ENCODE measurements around the gene NQO2.
A peak's percentile ranks its signal among the peaks of the same experiment; 100 is the strongest.

NQO2 gene

DNA sequence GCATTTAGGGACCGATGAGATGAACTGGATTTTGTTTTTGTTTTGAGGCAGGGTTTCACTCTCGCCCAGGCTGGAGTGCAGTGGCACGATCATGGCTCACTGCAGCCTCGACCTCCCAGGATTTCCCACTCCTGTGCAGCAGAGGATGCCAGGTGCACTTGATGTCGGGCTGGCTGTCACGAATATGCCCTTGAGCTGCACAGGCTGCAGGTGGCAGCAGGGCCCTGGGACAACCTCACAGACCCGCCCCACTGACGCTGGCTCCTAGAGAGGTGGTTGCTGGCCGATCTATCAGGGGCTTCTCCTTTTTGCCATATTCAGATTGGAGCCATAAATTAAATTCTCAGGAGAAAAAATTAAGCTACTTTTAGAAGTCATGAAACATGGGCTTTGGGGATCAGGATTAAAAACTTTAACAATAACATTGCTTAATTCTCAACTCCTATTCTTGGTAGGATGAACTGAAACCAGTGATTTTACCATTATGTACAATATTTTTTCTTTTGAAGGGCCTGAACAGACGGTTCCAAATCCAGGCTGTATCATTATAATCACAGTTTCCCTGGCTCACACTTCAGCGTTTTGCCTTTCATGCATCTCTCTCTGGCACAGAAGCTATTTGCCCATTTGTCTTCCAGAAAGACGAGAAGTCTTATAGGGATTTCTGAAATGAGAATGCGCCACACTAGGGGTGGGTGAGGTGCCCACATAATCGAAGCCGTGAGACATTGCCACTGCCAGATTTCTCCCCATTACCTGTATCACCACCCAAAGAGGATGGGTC lies 32.4 kb downstream of the NQO2 start:
- no peak for TF ChIP-seq EZH2 (IDR thresholded peaks at IDR 0.05; ENCODE audit: borderline replicate concordance, low read depth, low read length, severe bottlenecking)
- TF ChIP-seq, protein P1, sequence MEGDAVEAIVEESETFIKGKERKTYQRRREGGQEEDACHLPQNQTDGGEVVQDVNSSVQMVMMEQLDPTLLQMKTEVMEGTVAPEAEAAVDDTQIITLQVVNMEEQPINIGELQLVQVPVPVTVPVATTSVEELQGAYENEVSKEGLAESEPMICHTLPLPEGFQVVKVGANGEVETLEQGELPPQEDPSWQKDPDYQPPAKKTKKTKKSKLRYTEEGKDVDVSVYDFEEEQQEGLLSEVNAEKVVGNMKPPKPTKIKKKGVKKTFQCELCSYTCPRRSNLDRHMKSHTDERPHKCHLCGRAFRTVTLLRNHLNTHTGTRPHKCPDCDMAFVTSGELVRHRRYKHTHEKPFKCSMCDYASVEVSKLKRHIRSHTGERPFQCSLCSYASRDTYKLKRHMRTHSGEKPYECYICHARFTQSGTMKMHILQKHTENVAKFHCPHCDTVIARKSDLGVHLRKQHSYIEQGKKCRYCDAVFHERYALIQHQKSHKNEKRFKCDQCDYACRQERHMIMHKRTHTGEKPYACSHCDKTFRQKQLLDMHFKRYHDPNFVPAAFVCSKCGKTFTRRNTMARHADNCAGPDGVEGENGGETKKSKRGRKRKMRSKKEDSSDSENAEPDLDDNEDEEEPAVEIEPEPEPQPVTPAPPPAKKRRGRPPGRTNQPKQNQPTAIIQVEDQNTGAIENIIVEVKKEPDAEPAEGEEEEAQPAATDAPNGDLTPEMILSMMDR (IDR thresholded peaks at IDR 0.05; ENCODE audit: borderline replicate concordance, extremely low read depth, low read length, poor library complexity, severe bottlenecking) = peak; percentile 28
- no peak overlapping the region for H3K27ac ChIP-seq (ENCODE audit: low read length)
- H3K79me2 ChIP-seq (ENCODE audit: insufficient read depth, low read length) = no peaks in the 10 kb centered on the region
- DNase-seq (no peak), ATAC-seq (ENCODE audit: insufficient read depth, low read depth) (peak; percentile 68; the same call in 2 of the 3 replicates)
- no peak overlapping the region for H2AFZ ChIP-seq (ENCODE audit: low read depth, low read length)
- H3K9ac ChIP-seq (ENCODE audit: low read depth, low read length) = no peak overlapping the region
- H3K27me3 ChIP-seq (ENCODE audit: insufficient read depth, low read length, poor library complexity) = peaks cover 4% of the 10 kb centered on the region
- H3K4me2 ChIP-seq (ENCODE audit: insufficient read depth, low read length) = no peak overlapping the region
- H3K4me3 ChIP-seq (ENCODE audit: low read depth in 1 of 2, low read length in 2 of 2) = no peak overlapping the region
- peaks cover 8% of the 10 kb centered on the region for H3K4me1 ChIP-seq (ENCODE audit: insufficient read depth, low read length)
- no peaks in the 10 kb centered on the region for H3K36me3 ChIP-seq (ENCODE audit: insufficient read depth, low read length)
- no peaks in the 10 kb centered on the region for H4K20me1 ChIP-seq (ENCODE audit: insufficient read depth, low read length)
- H3K9me3 ChIP-seq (ENCODE audit: insufficient read depth, low read length, severe bottlenecking) = no peaks in the 10 kb centered on the region

DNA sequence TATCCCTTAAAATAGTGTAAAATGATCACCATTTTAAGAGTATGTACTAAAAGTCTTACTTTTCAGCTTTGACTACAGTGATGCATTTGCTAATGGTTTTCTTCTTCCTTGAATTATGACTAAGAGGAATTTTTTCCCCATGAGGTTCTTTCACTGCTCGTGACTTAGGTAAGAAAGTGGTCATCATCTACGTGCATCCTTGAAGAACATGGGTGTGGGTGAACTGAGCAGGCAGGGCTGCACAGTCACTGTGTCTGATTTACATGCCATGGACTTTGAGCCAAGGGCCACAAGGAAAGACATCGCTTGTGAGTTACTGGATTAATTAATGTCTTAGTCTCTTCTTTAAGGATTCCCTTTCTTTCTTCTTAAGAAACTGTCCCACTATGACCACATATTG lies 33.3 kb downstream of the NQO2 start:
- Histone ChIP-seq H3K9ac (ENCODE audit: low read depth, low read length) (no peak overlapping the region), H4K20me1 (ENCODE audit: insufficient read depth, low read length) (no peaks in the 10 kb centered on the region), H3K9me3 (ENCODE audit: insufficient read depth, low read length, severe bottlenecking) (no peaks in the 10 kb centered on the region), H3K27ac (ENCODE audit: low read length) (no peak overlapping the region), H3K36me3 (ENCODE audit: insufficient read depth, low read length) (no peaks in the 10 kb centered on the region), H3K4me2 (ENCODE audit: insufficient read depth, low read length) (no peak overlapping the region), H3K4me3 (ENCODE audit: low read depth in 1 of 2, low read length in 2 of 2) (no peak overlapping the region), H3K27me3 (ENCODE audit: insufficient read depth, low read length, poor library complexity) (peaks cover 4% of the 10 kb centered on the region), H3K79me2 (ENCODE audit: insufficient read depth, low read length) (no peaks in the 10 kb centered on the region), H3K4me1 (ENCODE audit: insufficient read depth, low read length) (peaks cover 5% of the 10 kb centered on the region; the same call in 1 of the 2 replicates), H2AFZ (ENCODE audit: low read depth, low read length) (no peak overlapping the region)
- TF ChIP-seq EZH2 (IDR thresholded peaks at IDR 0.05; ENCODE audit: borderline replicate concordance, low read depth, low read length, severe bottlenecking) = no peak
- TF ChIP-seq, protein P1 (IDR thresholded peaks at IDR 0.05; ENCODE audit: borderline replicate concordance, extremely low read depth, low read length, poor library complexity, severe bottlenecking) = no peak
- no peak for ATAC-seq (ENCODE audit: insufficient read depth, low read depth)
- no peak for DNase-seq

DNA sequence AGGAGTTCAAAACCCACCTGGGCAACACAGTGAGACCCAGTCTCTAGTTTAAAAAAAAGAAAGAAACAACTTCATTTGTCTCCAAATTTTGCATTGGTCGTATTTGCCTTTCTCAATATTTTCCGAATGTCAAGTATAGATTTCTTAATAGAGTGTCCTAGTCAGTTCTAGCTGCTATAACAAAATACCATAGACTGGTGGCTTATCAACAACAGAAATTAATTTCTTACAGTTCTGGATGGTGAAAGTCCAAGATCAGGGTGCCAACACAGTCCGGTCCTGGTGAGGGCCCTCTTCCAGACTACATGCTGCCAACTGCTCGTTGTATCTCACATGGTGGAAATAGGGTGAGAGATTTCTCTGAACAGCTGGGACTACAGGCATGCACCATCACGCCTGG lies 34.0 kb downstream of the NQO2 start:
- TF ChIP-seq, protein P1 (IDR thresholded peaks at IDR 0.05; ENCODE audit: borderline replicate concordance, extremely low read depth, low read length, poor library complexity, severe bottlenecking) = no peak
- no peak for TF ChIP-seq EZH2 (IDR thresholded peaks at IDR 0.05; ENCODE audit: borderline replicate concordance, low read depth, low read length, severe bottlenecking)
- ATAC-seq (ENCODE audit: insufficient read depth, low read depth) (no peak), DNase-seq (no peak)
- Histone ChIP-seq H3K27me3 (ENCODE audit: insufficient read depth, low read length, poor library complexity) (peaks cover 4% of the 10 kb centered on the region), H3K9me3 (ENCODE audit: insufficient read depth, low read length, severe bottlenecking) (no peaks in the 10 kb centered on the region), H4K20me1 (ENCODE audit: insufficient read depth, low read length) (no peaks in the 10 kb centered on the region), H3K4me3 (ENCODE audit: low read depth in 1 of 2, low read length in 2 of 2) (no peak overlapping the region), H3K9ac (ENCODE audit: low read depth, low read length) (no peak overlapping the region), H3K79me2 (ENCODE audit: insufficient read depth, low read length) (no peaks in the 10 kb centered on the region), H3K4me1 (ENCODE audit: insufficient read depth, low read length) (no peaks in the 10 kb centered on the region), H3K27ac (ENCODE audit: low read length) (no peak overlapping the region), H3K36me3 (ENCODE audit: insufficient read depth, low read length) (no peaks in the 10 kb centered on the region), H3K4me2 (ENCODE audit: insufficient read depth, low read length) (no peak overlapping the region), H2AFZ (ENCODE audit: low read depth, low read length) (no peak overlapping the region)

Data from DND-41 (cell line).